Measurements from ENCODE around the gene BTRC.

BTRC gene

GRCh38 chr10:101444058-101444898, 90.3 kb downstream of the BTRC start:
- no peak for DNase-seq (ENCODE audit: low read depth in 2 of 2)

- DNase-seq (ENCODE audit: low read depth in 2 of 2) = no peak
These were observed 92.1 kb downstream of the BTRC start for GRCh38 chr10:101446071-101446470.

GRCh38 chr10:101446947-101447346, 93.0 kb downstream of the BTRC start:
- no peak for DNase-seq (ENCODE audit: low read depth in 2 of 2)

GRCh38 chr10:101447477-101447876, 93.5 kb downstream of the BTRC start:
- DNase-seq (ENCODE audit: low read depth in 2 of 2) = no peak

- no peak for DNase-seq (ENCODE audit: low read depth in 2 of 2)
These were observed 96.5 kb downstream of the BTRC start for GRCh38 chr10:101450277-101451080.

GRCh38 chr10:101451261-101451660, 97.3 kb downstream of the BTRC start:
- DNase-seq (ENCODE audit: low read depth in 2 of 2) = no peak

- DNase-seq (ENCODE audit: low read depth in 2 of 2) = no peak
These were observed 97.7 kb downstream of the BTRC start for GRCh38 chr10:101451667-101452069.

GRCh38 chr10:101452176-101452575, 98.2 kb downstream of the BTRC start:
- no peak for DNase-seq (ENCODE audit: low read depth in 2 of 2)

GRCh38 chr10:101452593-101452992, 98.6 kb downstream of the BTRC start:
- no peak for DNase-seq (ENCODE audit: low read depth in 2 of 2)

- no peak for DNase-seq (ENCODE audit: low read depth in 2 of 2)
These were observed 99.4 kb downstream of the BTRC start for GRCh38 chr10:101453318-101453717.

GRCh38 chr10:101453791-101454718, 100.1 kb downstream of the BTRC start:
- no peak for DNase-seq (ENCODE audit: low read depth in 2 of 2)

GRCh38 chr10:101458869-101459268, 104.9 kb downstream of the BTRC start:
- DNase-seq (ENCODE audit: low read depth in 2 of 2) = no peak

- no peak for DNase-seq (ENCODE audit: low read depth in 2 of 2)
These were observed 110.1 kb downstream of the BTRC start for GRCh38 chr10:101464082-101464481.

GRCh38 chr10:101464599-101464998, 110.6 kb downstream of the BTRC start:
- no peak for DNase-seq (ENCODE audit: low read depth in 2 of 2)

GRCh38 chr10:101466016-101466912, 112.3 kb downstream of the BTRC start:
- no peak for DNase-seq (ENCODE audit: low read depth in 2 of 2)

- DNase-seq (ENCODE audit: low read depth in 2 of 2) = peak in 1 of 2 donors; percentile 6
These were observed 113.4 kb downstream of the BTRC start for GRCh38 chr10:101467286-101467770.

GRCh38 chr10:101468159-101468558, 114.2 kb downstream of the BTRC start:
- DNase-seq (ENCODE audit: low read depth in 2 of 2) = no peak

- DNase-seq (ENCODE audit: low read depth in 2 of 2) = no peak
These were observed 122.4 kb downstream of the BTRC start for GRCh38 chr10:101476383-101476782.

GRCh38 chr10:101478956-101479355, 125.0 kb downstream of the BTRC start:
- DNase-seq (ENCODE audit: low read depth in 2 of 2) = no peak

GRCh38 chr10:101481256-101481655, 127.3 kb downstream of the BTRC start:
- no peak for DNase-seq (ENCODE audit: low read depth in 2 of 2)

- DNase-seq (ENCODE audit: low read depth in 2 of 2) = no peak
These were observed 128.6 kb downstream of the BTRC start for GRCh38 chr10:101482568-101482967.

Measured in stimulated activated CD8-positive, alpha-beta memory T cell treated with anti-CD3 and anti-CD28 coated beads, Interleukin-2, amount 100 ng/mL, for 1 hour (primary cell).